Loucy (cell line): ENCODE data around the gene DAB1.

Source experiments
- H2AFZ ChIP-seq: fragments of 200-600 bp; sonication (generic); 2 replicates; pipeline ENCODE4 v1.6.0; 2016; ENCODE audit warnings: antibody characterized with exemption, mild to moderate bottlenecking, low read length, moderate library complexity
- H3F3A ChIP-seq: fragments of 200-600 bp; 2 replicates; pipeline ENCODE4 v1.6.0; 2016; ENCODE audit warnings: antibody characterized with exemption, low read depth, mild to moderate bottlenecking
- H3K27me3 ChIP-seq: fragments of 200-600 bp; sonication (generic); 2 replicates; pipeline ENCODE4 v1.6.1; 2014; ENCODE audit warnings: low read length, mild to moderate bottlenecking; ENCODE audit not compliant: insufficient read depth, poor library complexity, severe bottlenecking
- H3K36me3 ChIP-seq: fragments of 200-600 bp; sonication (generic); 2 replicates; pipeline ENCODE4 v1.6.1; 2016; ENCODE audit warnings: low read length; ENCODE audit not compliant: insufficient read depth
- H3K4me1 ChIP-seq: fragments of 200-600 bp; sonication (generic); 2 replicates; pipeline ENCODE4 v1.5.1; 2014; ENCODE audit warnings: low read length, mild to moderate bottlenecking; ENCODE audit not compliant: insufficient read depth, poor library complexity, severe bottlenecking
- H3K4me2 ChIP-seq: fragments of 200-600 bp; sonication (generic); 2 replicates; pipeline ENCODE4 v1.6.0; 2014; ENCODE audit warnings: antibody characterized with exemption, low read length, low read depth, mild to moderate bottlenecking; ENCODE audit not compliant: poor library complexity, severe bottlenecking
- H3K4me3 ChIP-seq: fragments of 200-600 bp; sonication (generic); 2 replicates; pipeline ENCODE4 v1.5.1; 2014; ENCODE audit warnings: low read length, mild to moderate bottlenecking, mixed read lengths; ENCODE audit not compliant: poor library complexity, severe bottlenecking
- H3K79me2 ChIP-seq: fragments of 200-600 bp; sonication (generic); 2 replicates; pipeline ENCODE4 v1.6.1; 2014; ENCODE audit warnings: low read length; ENCODE audit not compliant: insufficient read depth
- H3K9ac ChIP-seq: fragments of 200-600 bp; sonication (generic); 2 replicates; pipeline ENCODE4 v1.6.0; 2014; ENCODE audit warnings: mild to moderate bottlenecking, low read depth, low read length, moderate library complexity; ENCODE audit not compliant: poor library complexity, severe bottlenecking
- H3K9me2 ChIP-seq: fragments of 200-600 bp; sonication (generic); replicated peaks from 2 replicates; pipeline ENCODE4 v1.6.1; 2016; ENCODE audit warnings: low read depth, low read length, mixed read lengths
- H3K9me3 ChIP-seq: fragments of 200-600 bp; sonication (generic); 2 replicates; pipeline ENCODE4 v1.6.1; 2014; ENCODE audit warnings: mild to moderate bottlenecking, antibody characterized with exemption, low read length, low read depth; ENCODE audit not compliant: insufficient read depth
- H4K20me1 ChIP-seq: fragments of 200-600 bp; sonication (generic); 2 replicates; pipeline ENCODE4 v1.6.0; 2014; ENCODE audit warnings: antibody characterized with exemption, low read length, mild to moderate bottlenecking; ENCODE audit not compliant: insufficient read depth, poor library complexity, severe bottlenecking
- CTCF ChIP-seq: fragments of 200-600 bp; sonication (generic); conservative IDR thresholded peaks from 2 replicates; pipeline ENCODE4 v1.5.1; 2014; ENCODE audit warnings: mild to moderate bottlenecking, antibody characterized with exemption, low read length
- EZH2phosphoT487 ChIP-seq: fragments of 200-600 bp; IDR thresholded peaks from 2 replicates; pipeline ENCODE4 v1.6.1; 2018; ENCODE audit warnings: antibody characterized with exemption, mild to moderate bottlenecking, moderate library complexity, borderline replicate concordance

DAB1 gene

GRCh38 chr1:57198912-57199311 lies 224.9 kb downstream of the DAB1 start:
- TF ChIP-seq CTCF (no peak), EZH2phosphoT487 (no peak)
- no peaks in the 10 kb centered on the region for H3K9me2 ChIP-seq
- no peaks in the 10 kb centered on the region for H3K4me1 ChIP-seq
- no peaks in the 10 kb centered on the region for H4K20me1 ChIP-seq
- no peaks in the 10 kb centered on the region for H3K36me3 ChIP-seq
- H2AFZ ChIP-seq: no peak overlapping the region
- H3K4me3 ChIP-seq: no peak overlapping the region
- H3K4me2 ChIP-seq: no peak overlapping the region
- H3K79me2 ChIP-seq: no peaks in the 10 kb centered on the region
- H3K9ac ChIP-seq: no peak overlapping the region
- H3K27me3 ChIP-seq: no peaks in the 10 kb centered on the region
- no peaks in the 10 kb centered on the region for H3K9me3 ChIP-seq
- H3F3A ChIP-seq: no peaks in the 10 kb centered on the region

- Histone ChIP-seq H3K79me2 (no peaks in the 10 kb centered on the region), H2AFZ (no peak overlapping the region), H3K9me2 (no peaks in the 10 kb centered on the region), H3K4me2 (no peak overlapping the region), H3K9ac (no peak overlapping the region), H4K20me1 (no peaks in the 10 kb centered on the region), H3K27me3 (no peaks in the 10 kb centered on the region), H3K36me3 (no peaks in the 10 kb centered on the region), H3K4me1 (no peaks in the 10 kb centered on the region), H3K9me3 (no peaks in the 10 kb centered on the region), H3F3A (no peaks in the 10 kb centered on the region), H3K4me3 (no peak overlapping the region)
- TF ChIP-seq EZH2phosphoT487: no peak
- no peak for TF ChIP-seq CTCF
Observed at GRCh38 chr1:57195436-57195941, 228.4 kb downstream of the DAB1 start.

GRCh38 chr1:57192222-57192621 lies 231.6 kb downstream of the DAB1 start:
- Histone ChIP-seq H3K36me3 (no peaks in the 10 kb centered on the region), H3K9me2 (no peaks in the 10 kb centered on the region), H3K9ac (no peak overlapping the region), H4K20me1 (no peaks in the 10 kb centered on the region), H3K27me3 (no peaks in the 10 kb centered on the region), H3K79me2 (no peaks in the 10 kb centered on the region), H3K9me3 (no peaks in the 10 kb centered on the region), H3F3A (no peaks in the 10 kb centered on the region), H3K4me2 (no peak overlapping the region), H2AFZ (no peak overlapping the region), H3K4me1 (no peaks in the 10 kb centered on the region), H3K4me3 (no peak overlapping the region)
- TF ChIP-seq EZH2phosphoT487 (no peak), CTCF (no peak)
